HepG2 (cell line): ENCODE data around the gene CHD9. TPM values are rescaled to one million over a fixed set of nuclear protein-coding genes. Genes with fewer than 3 reads are reported as not detected.

Experiments
- CHD4 ChIP-seq: fragments of 200-600 bp; sonication (generic); IDR thresholded peaks from 2 replicates; pipeline ENCODE4 v1.7.0; 2017; ENCODE audit warnings: mild to moderate bottlenecking, low read length, borderline replicate concordance
- HIVEP1 ChIP-seq: sonication (generic); formaldehyde crosslinking; IDR thresholded peaks from 2 replicates; pipeline ENCODE4 v1.4.0; 2020; ENCODE audit warnings: mild to moderate bottlenecking, missing genetic modification reagents
- MAZ ChIP-seq, 2 experiments: sonication (generic) in 1 of 2; formaldehyde crosslinking in 1 of 2; IDR thresholded peaks; 2 replicates each; pipeline versions ENCODE4 v1.5.0 to v1.6.1; 2012 to 2020; ENCODE audit warnings: low read depth in 2 of 2, mild to moderate bottlenecking in 2 of 2, borderline replicate concordance in 1 of 2, improper control_type of control experiment in 1 of 2, low read length in 1 of 2, missing genetic modification reagents in 1 of 2, moderate library complexity in 1 of 2
- NR2C2 ChIP-seq: sonication (generic); formaldehyde crosslinking; IDR thresholded peaks from 2 replicates; pipeline ENCODE4 v1.4.0; 2020; ENCODE audit warnings: missing genetic modification reagents, mild to moderate bottlenecking, moderate library complexity, borderline replicate concordance
- SMAD9 ChIP-seq: sonication (generic); formaldehyde crosslinking; IDR thresholded peaks from 2 replicates; pipeline ENCODE4 v1.5.1; 2020; ENCODE audit warnings: mild to moderate bottlenecking, missing genetic modification reagents
- ZKSCAN1 ChIP-seq: fragments of 150-350 bp; IDR thresholded peaks from 2 replicates; pipeline ENCODE4 v1.6.1; 2014; ENCODE audit warnings: low read length
- ZNF577 ChIP-seq: sonication (generic); formaldehyde crosslinking; IDR thresholded peaks from 2 replicates; pipeline ENCODE4 v1.4.0; 2020; ENCODE audit warnings: mild to moderate bottlenecking, low read depth, missing genetic modification reagents, borderline replicate concordance
- ZNF839 ChIP-seq: sonication (generic); formaldehyde crosslinking; IDR thresholded peaks from 2 replicates; pipeline ENCODE4 v1.4.0; 2020; ENCODE audit warnings: missing genetic modification reagents, mild to moderate bottlenecking, borderline replicate concordance
- ZNF850 ChIP-seq: sonication (generic); formaldehyde crosslinking; conservative IDR thresholded peaks from 2 replicates; pipeline ENCODE4 v1.9.0; 2021; ENCODE audit warnings: mild to moderate bottlenecking, missing genetic modification reagents
- polyA plus RNA-seq, 8 experiments: library from polyadenylated mRNA; depleted of rRNA in 3 of 8; stranded (reverse) in 7 of 8; unstranded in 1 of 8; fragments of >200 nt; fragmentation: Illumina TruSeq in 4 of 8; extraction: Trizol in 4 of 8; gene quantifications; 2 replicates each; pipeline versions ENCODE4 v1.2.1 to v1.2.3, GENCODE V29; 2011 to 2016; ENCODE audit warnings: low read depth in 4 of 8, missing spikeins in 1 of 8, mixed read lengths in 1 of 8; ENCODE audit not compliant: insufficient read depth in 1 of 8
- total RNA-seq, 5 experiments: library from RNA; depleted of rRNA; stranded (reverse); fragments of >200 nt; fragmentation: Illumina TruSeq; extraction: Trizol; gene quantifications; 2 replicates each; pipeline ENCODE4 v1.2.3, GENCODE V29; 2016; ENCODE audit warnings: low read depth in 1 of 5
- TF ChIP-seq, protein P1 (sequence below): sonication (generic); formaldehyde crosslinking; IDR thresholded peaks from 2 replicates; pipeline ENCODE4 v1.4.0; 2020; ENCODE audit warnings: missing genetic modification reagents, borderline replicate concordance

Gene CHD9
- total and polyA plus RNA-seq, 2 of the 13 experiments (the other 11 are each of a cell fraction or from before 2014, with no cell fraction given): 23.4 to 27.7 TPM

- TF ChIP-seq, protein P1, sequence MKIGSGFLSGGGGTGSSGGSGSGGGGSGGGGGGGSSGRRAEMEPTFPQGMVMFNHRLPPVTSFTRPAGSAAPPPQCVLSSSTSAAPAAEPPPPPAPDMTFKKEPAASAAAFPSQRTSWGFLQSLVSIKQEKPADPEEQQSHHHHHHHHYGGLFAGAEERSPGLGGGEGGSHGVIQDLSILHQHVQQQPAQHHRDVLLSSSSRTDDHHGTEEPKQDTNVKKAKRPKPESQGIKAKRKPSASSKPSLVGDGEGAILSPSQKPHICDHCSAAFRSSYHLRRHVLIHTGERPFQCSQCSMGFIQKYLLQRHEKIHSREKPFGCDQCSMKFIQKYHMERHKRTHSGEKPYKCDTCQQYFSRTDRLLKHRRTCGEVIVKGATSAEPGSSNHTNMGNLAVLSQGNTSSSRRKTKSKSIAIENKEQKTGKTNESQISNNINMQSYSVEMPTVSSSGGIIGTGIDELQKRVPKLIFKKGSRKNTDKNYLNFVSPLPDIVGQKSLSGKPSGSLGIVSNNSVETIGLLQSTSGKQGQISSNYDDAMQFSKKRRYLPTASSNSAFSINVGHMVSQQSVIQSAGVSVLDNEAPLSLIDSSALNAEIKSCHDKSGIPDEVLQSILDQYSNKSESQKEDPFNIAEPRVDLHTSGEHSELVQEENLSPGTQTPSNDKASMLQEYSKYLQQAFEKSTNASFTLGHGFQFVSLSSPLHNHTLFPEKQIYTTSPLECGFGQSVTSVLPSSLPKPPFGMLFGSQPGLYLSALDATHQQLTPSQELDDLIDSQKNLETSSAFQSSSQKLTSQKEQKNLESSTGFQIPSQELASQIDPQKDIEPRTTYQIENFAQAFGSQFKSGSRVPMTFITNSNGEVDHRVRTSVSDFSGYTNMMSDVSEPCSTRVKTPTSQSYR (CRISPR knock-in tag): 0 out of 2 replicates have a peak, but pooled peaks have one; percentile 36
- TF ChIP-seq HIVEP1 (CRISPR knock-in tag) (no peak), MAZ (IDR thresholded peaks at IDR 0.05; ENCODE audit: borderline replicate concordance, low read depth, low read length) (no peak), MAZ (CRISPR knock-in tag; IDR thresholded peaks at IDR 0.05; ENCODE audit: low read depth) (peak; percentile 57; the same call in 1 of the 2 replicates), ZNF839 (CRISPR knock-in tag) (0 out of 2 replicates have a peak, but pooled peaks have one; percentile 26), SMAD9 (CRISPR knock-in tag) (peak; percentile 48; the same call in 1 of the 2 replicates), NR2C2 (CRISPR knock-in tag) (0 out of 2 replicates have a peak, but pooled peaks have one; percentile 3), ZKSCAN1 (peak; percentile 87), ZNF577 (CRISPR knock-in tag) (0 out of 2 replicates have a peak, but pooled peaks have one; percentile 16), CHD4 (peak; percentile 88; the same call in 1 of the 2 replicates), ZNF850 (CRISPR knock-in tag) (0 out of 2 replicates have a peak, but pooled peaks have one; percentile 0)
- TF ChIP-seq, all 625 proteins: peak for 12
These were observed 673 bp upstream of the CHD9 start (continued) for GRCh38 chr16:53053967-53054669.
